Endothelial cell of umbilical vein (primary cell): ENCODE results near the gene AK8. TPM values are rescaled to one million over a fixed set of nuclear protein-coding genes. Genes with fewer than 3 reads are reported as not detected.

ENCODE experiments used
- BruUV-seq: library from RNA; stranded (reverse); fragments of 400-500 nt; replicated peaks from 2 replicates; lab custom pipeline; 2021; lab: Mats Ljungman, UMichigan
- CTCF ChIA-PET: fragments of 300-600, 350-600 bp; sonication (Branson Sonifier 250); formaldehyde crosslinking; loops from one replicate; lab custom pipeline; 2021; ENCODE audit warnings: antibody characterized with exemption, inconsistent platforms; lab: Charles Lee
- POLR2A ChIA-PET: fragments of 300-600, 350-600 bp; sonication (Branson Sonifier 250); formaldehyde crosslinking; loops from one replicate; lab custom pipeline; 2021; ENCODE audit warnings: antibody characterized with exemption, inconsistent platforms; lab: Charles Lee
- DNase-seq: peaks from one replicate; pipeline ENCODE4 v3.0.0-alpha.2; 2011; ENCODE audit warnings: low read depth, low spot score
- FAIRE-seq: peaks from 2 replicates; lab custom pipeline; 2011; peaks lifted over from hg19 to GRCh38; lab: Jason Lieb, UNC
- H2AFZ ChIP-seq: 2 replicates; pipeline ENCODE4 v1.6.0; 2012; ENCODE audit warnings: low read depth, low read length, control low read depth, inconsistent platforms
- H3K27ac ChIP-seq: 2 replicates; pipeline ENCODE4 v1.5.1; 2011; ENCODE audit warnings: low read depth, mild to moderate bottlenecking, control low read depth, low read length, moderate library complexity; ENCODE audit not compliant: insufficient read depth
- H3K27me3 ChIP-seq, 2 experiments: 2 replicates each; pipeline versions ENCODE4 v1.6.0 to v1.6.1; 2011; ENCODE audit warnings: low read length in 2 of 2, mixed read lengths in 1 of 2; ENCODE audit not compliant: control insufficient read depth in 2 of 2, insufficient read depth in 2 of 2
- H3K36me3 ChIP-seq, 2 experiments: 2 replicates in 1 of 2; 3 replicates in 1 of 2; pipeline ENCODE4 v1.5.1; 2011; ENCODE audit warnings: low read length in 2 of 2, mild to moderate bottlenecking in 1 of 2, moderate library complexity in 1 of 2; ENCODE audit not compliant: control insufficient read depth in 2 of 2, insufficient read depth in 2 of 2; ENCODE audit errors: extremely low read depth in 1 of 2
- H3K4me1 ChIP-seq: 3 replicates; pipeline ENCODE4 v1.5.1; 2011; ENCODE audit warnings: mild to moderate bottlenecking, low read length; ENCODE audit not compliant: control insufficient read depth, insufficient read depth; ENCODE audit errors: extremely low read depth
- H3K4me2 ChIP-seq: 2 replicates; pipeline ENCODE4 v1.6.1; 2011; ENCODE audit warnings: low read length, control low read depth, mixed read lengths; ENCODE audit not compliant: insufficient read depth
- H3K4me3 ChIP-seq, 3 experiments: fragments of 200-600 bp in 1 of 3; sonication (generic), shearing (Covaris generic) in 1 of 3; replicated peaks in 1 of 3; 2 replicates each; pipeline ENCODE4 v1.5.1; 2011 to 2016; ENCODE audit warnings: control low read depth in 3 of 3, low read length in 3 of 3, mild to moderate bottlenecking in 2 of 3, inconsistent platforms in 1 of 3, low read depth in 1 of 3, moderate library complexity in 1 of 3; ENCODE audit not compliant: insufficient read depth in 1 of 3
- H3K79me2 ChIP-seq: 2 replicates; pipeline ENCODE4 v1.6.0; 2012; ENCODE audit warnings: low read length, inconsistent platforms; ENCODE audit not compliant: control insufficient read depth, insufficient read depth
- H3K9ac ChIP-seq: replicated peaks from 2 replicates; pipeline ENCODE3; 2011; ENCODE audit warnings: low read length, control low read depth; ENCODE audit not compliant: insufficient read depth; ENCODE audit errors: extremely low read depth
- H3K9me1 ChIP-seq: replicated peaks from 3 replicates; pipeline ENCODE4 v1.6.0; 2011; ENCODE audit warnings: mild to moderate bottlenecking, low read length; ENCODE audit not compliant: control insufficient read depth, insufficient read depth; ENCODE audit errors: extremely low read depth
- H3K9me3 ChIP-seq: replicated peaks from 2 replicates; pipeline ENCODE4 v1.5.1; 2012; ENCODE audit warnings: low read length, inconsistent platforms; ENCODE audit not compliant: control insufficient read depth, insufficient read depth
- H4K20me1 ChIP-seq: replicated peaks from 2 replicates; pipeline ENCODE3; 2011; ENCODE audit warnings: mild to moderate bottlenecking, low read length; ENCODE audit not compliant: control insufficient read depth, insufficient read depth; ENCODE audit errors: extremely low read depth
- CTCF ChIP-seq, 2 donors: IDR thresholded peaks; 1 replicate in 1 of 2; 2 replicates in 1 of 2; pipeline ENCODE4 v1.5.1; 2011; ENCODE audit warnings: low read length in 2 of 2, mild to moderate bottlenecking in 2 of 2, moderate library complexity in 2 of 2, control low read depth in 1 of 2, inconsistent platforms in 1 of 2, low read depth in 1 of 2; ENCODE audit not compliant: insufficient read depth in 1 of 2; ENCODE audit errors: extremely low read depth in 1 of 2
- FOS ChIP-seq: IDR thresholded peaks from 2 replicates; pipeline ENCODE4 v1.6.1; 2011; ENCODE audit warnings: mild to moderate bottlenecking, low read length, moderate library complexity, borderline replicate concordance; ENCODE audit not compliant: insufficient read depth
- MAX ChIP-seq: IDR thresholded peaks from 2 replicates; pipeline ENCODE4 v1.6.1; 2011; ENCODE audit not compliant: insufficient read depth, insufficient read length
- POLR2A ChIP-seq: IDR thresholded peaks from 2 replicates; pipeline ENCODE4 v1.6.1; 2012; ENCODE audit warnings: low read depth, mild to moderate bottlenecking, control low read depth, low read length
- dilution Hi-C: fragments of 300-500 bp; cut with MboI; formaldehyde crosslinking; loops from one replicate; pipeline ENCODE4 v1.15.0; 2019; ENCODE audit warnings: low sequenced_read_pairs; ENCODE audit not compliant: extremely low pct_ligation_motif_present
- intact Hi-C: fragments of 100-400 bp; cut with micrococcal nuclease; formaldehyde crosslinking; loops from one replicate; pipeline ENCODE4 v1.10.0; 2022
- polyA plus RNA-seq, 4 experiments: library from polyadenylated mRNA; depleted of rRNA in 3 of 4; stranded (reverse) in 3 of 4; unstranded in 1 of 4; fragments of >200 nt; gene quantifications; 2 replicates each; pipeline versions ENCODE4 v1.2.1 to v1.2.3, GENCODE V29; 2011 to 2012; ENCODE audit warnings: missing spikeins in 1 of 4
- total RNA-seq: library from RNA; stranded (reverse); gene quantifications from 2 replicates; pipeline ENCODE4 v1.2.3, GENCODE V29; 2021

AK8 gene
- total and polyA plus RNA-seq, 2 donors (not counting 3 experiments of a cell fraction or from before 2014, with no cell fraction given) = 0.06 TPM; not detected in 1

GRCh38 chr9:132923346-132923902 is 45.3 kb upstream of the AK8 start:
- CTCF ChIA-PET = interaction anchor here (1.1 to 1.3 kb wide), 2 partner anchors 13 to 22 kb away, joined by 3 to 4 read pairs; no protein-coding TSS in a partner anchor
- POLR2A ChIA-PET = no interaction called here
- H3K9ac ChIP-seq = no peak overlapping the region
- no peak for DNase-seq
- TF ChIP-seq CTCF (IDR thresholded peaks at IDR 0.05; ENCODE audit: extremely low read depth in 1 of 2, insufficient read depth in 1 of 2, low read depth in 1 of 2, low read length in 2 of 2) (no peak), POLR2A (no peak), MAX (no peak), FOS (no peak)
- H3K4me3 ChIP-seq = no peak overlapping the region
- H3K9me3 ChIP-seq = no peaks in the 10 kb centered on the region
- no peak overlapping the region for H3K27ac ChIP-seq
- no TSS peak for BruUV-seq
- no peaks in the 10 kb centered on the region for H4K20me1 ChIP-seq
- H3K27me3 ChIP-seq = no peaks in the 10 kb centered on the region
- no peak overlapping the region for H2AFZ ChIP-seq
- dilution Hi-C loops (no loop called here), intact Hi-C loops (no loop called here)
- FAIRE-seq = no peak
- no peak overlapping the region for H3K4me2 ChIP-seq
- peaks cover 5 to 25% of the 10 kb centered on the region in 2 experiments for H3K36me3 ChIP-seq
- H3K9me1 ChIP-seq = no peaks in the 10 kb centered on the region
- H3K4me1 ChIP-seq = no peaks in the 10 kb centered on the region
- no peaks in the 10 kb centered on the region for H3K79me2 ChIP-seq
